Breast epithelium (tissue), 4 donors: ENCODE measurements around the gene PTPRF. TPM values are rescaled to one million over a fixed set of nuclear protein-coding genes. Genes with fewer than 3 reads are reported as not detected.
A peak's percentile ranks its signal among the peaks of the same experiment; 100 is the strongest.
"Not testable (repeated sequence)": the region's sequence is repeated elsewhere in the genome, so short reads cannot be mapped to it uniquely, and the experiment has no call there.

Source experiments
- DNase-seq, 2 donors: peaks; one replicate each; pipeline ENCODE4 v3.0.0-alpha.2; 2019; ENCODE audit warnings: low spot score in 2 of 2
- H3K27ac ChIP-seq, 2 donors: fragments of 200-600 bp; sonication (generic) in 1 of 2; one replicate each; pipeline ENCODE4 v1.5.1; 2016 to 2019; ENCODE audit warnings: mild to moderate bottlenecking in 1 of 2
- H3K27me3 ChIP-seq, 2 donors: fragments of 200-600 bp; sonication (generic) in 1 of 2; one replicate each; pipeline versions ENCODE4 v1.5.1 to v1.6.0; 2017 to 2019; ENCODE audit warnings: control low read depth in 1 of 2, mild to moderate bottlenecking in 1 of 2
- H3K36me3 ChIP-seq: fragments of 200-600 bp; one replicate; pipeline ENCODE4 v1.5.1; 2019
- H3K4me1 ChIP-seq, 2 donors: fragments of 200-600 bp; sonication (generic); one replicate each; pipeline ENCODE4 v1.5.1; 2016 to 2019; ENCODE audit warnings: control low read depth in 1 of 2
- H3K4me3 ChIP-seq, 3 donors: fragments of 200-600 bp; sonication (generic); 1 replicate in 2 of 3; 2 replicates in 1 of 3; pipeline ENCODE4 v1.5.1; 2016 to 2019; ENCODE audit warnings: mild to moderate bottlenecking in 3 of 3, moderate library complexity in 2 of 3
- H3K9me3 ChIP-seq, 2 donors: fragments of 200-600 bp; sonication (generic) in 1 of 2; one replicate each; pipeline ENCODE4 v1.5.1; 2016 to 2019; ENCODE audit warnings: control low read depth in 1 of 2
- POLR2A ChIP-seq: fragments of 450-650 bp; IDR thresholded peaks from one replicate; pipeline ENCODE4 v1.6.1; 2016; ENCODE audit warnings: antibody characterized with exemption, mild to moderate bottlenecking, moderate library complexity
- POLR2AphosphoS5 ChIP-seq, 3 donors: sonication (generic); formaldehyde crosslinking; IDR thresholded peaks; one replicate each; pipeline ENCODE4 v1.6.1; 2017; ENCODE audit warnings: antibody characterized with exemption in 3 of 3
- intact Hi-C: fragments of 100-400 bp; cut with DNase I; formaldehyde crosslinking; loops from one replicate; pipeline ENCODE4 v1.15.1; 2023; ENCODE audit warnings: low total_unique reads
- total RNA-seq, 3 donors: library from RNA; depleted of rRNA; stranded (reverse); fragments of >200 nt; gene quantifications; one replicate each; pipeline ENCODE4 v1.1.0, GENCODE V29; 2016
- TF ChIP-seq, protein P1 (sequence below), 3 donors: fragments of 450-650 bp; IDR thresholded peaks; one replicate each; pipeline ENCODE4 v1.5.1; 2016 to 2017; ENCODE audit warnings: antibody characterized with exemption in 3 of 3, mild to moderate bottlenecking in 3 of 3, moderate library complexity in 3 of 3

The PTPRF gene
- total RNA-seq, 3 donors from 2014 or later: 109 to 149 (median 116) TPM

DNA sequence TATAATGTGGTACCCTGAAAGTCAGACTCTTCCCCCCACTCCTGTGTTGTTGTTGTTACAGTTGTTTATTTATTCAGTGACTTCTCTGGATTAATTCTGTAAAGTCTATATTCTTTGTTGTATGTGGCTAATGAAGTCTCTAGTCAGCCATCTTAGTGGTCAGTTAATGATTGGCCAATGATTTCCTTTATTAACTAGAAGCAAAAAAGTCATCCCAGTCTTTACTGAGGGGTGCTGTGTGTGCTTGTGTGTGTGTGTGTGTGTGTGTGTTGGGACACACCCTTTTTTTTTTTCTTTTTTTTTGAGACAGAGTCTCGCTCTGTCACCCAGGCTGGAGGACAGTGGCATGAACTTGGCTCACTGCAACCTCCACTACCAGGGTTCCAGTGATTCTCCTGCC is 39.6 kb upstream of the PTPRF start:
- TF ChIP-seq, protein P1, sequence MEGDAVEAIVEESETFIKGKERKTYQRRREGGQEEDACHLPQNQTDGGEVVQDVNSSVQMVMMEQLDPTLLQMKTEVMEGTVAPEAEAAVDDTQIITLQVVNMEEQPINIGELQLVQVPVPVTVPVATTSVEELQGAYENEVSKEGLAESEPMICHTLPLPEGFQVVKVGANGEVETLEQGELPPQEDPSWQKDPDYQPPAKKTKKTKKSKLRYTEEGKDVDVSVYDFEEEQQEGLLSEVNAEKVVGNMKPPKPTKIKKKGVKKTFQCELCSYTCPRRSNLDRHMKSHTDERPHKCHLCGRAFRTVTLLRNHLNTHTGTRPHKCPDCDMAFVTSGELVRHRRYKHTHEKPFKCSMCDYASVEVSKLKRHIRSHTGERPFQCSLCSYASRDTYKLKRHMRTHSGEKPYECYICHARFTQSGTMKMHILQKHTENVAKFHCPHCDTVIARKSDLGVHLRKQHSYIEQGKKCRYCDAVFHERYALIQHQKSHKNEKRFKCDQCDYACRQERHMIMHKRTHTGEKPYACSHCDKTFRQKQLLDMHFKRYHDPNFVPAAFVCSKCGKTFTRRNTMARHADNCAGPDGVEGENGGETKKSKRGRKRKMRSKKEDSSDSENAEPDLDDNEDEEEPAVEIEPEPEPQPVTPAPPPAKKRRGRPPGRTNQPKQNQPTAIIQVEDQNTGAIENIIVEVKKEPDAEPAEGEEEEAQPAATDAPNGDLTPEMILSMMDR (IDR thresholded peaks at IDR 0.05): no peak
- TF ChIP-seq POLR2A (no peak), POLR2AphosphoS5 (IDR thresholded peaks at IDR 0.05) (no peak)
- H3K36me3 ChIP-seq: no peaks in the 10 kb centered on the region
- no peaks in the 10 kb centered on the region for H3K27me3 ChIP-seq
- intact Hi-C loops: no loop called here
- H3K27ac ChIP-seq: no peak overlapping the region
- peaks cover 7 to 8% of the 10 kb centered on the region in 2 donors for H3K9me3 ChIP-seq
- H3K4me1 ChIP-seq: no peaks in the 10 kb centered on the region
- no peak for DNase-seq
- H3K4me3 ChIP-seq: no peak overlapping the region

DNA sequence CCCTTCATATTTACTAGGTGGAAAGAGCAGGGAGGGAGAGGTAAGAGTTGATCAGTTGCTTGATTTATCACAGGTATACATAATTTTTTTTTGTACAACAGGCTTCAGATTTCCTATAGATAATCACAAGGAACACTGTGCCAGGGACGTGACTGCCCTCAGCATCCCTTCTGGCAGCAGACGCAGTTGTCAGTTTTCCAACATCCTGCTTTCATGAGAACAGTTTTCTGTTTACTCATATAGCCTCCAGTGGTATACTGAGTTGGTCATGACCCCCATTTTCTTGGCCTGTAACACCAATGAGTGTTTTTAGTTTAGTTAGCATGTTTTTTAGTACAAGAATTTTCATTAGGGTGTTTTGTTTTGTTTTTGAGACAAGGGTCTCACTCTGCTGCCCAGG is 37.9 kb upstream of the PTPRF start:
- Histone ChIP-seq H3K36me3 (no peaks in the 10 kb centered on the region), H3K4me3 (no peak overlapping the region), H3K27ac (no peak overlapping the region), H3K9me3 (peaks cover 7% of the 10 kb centered on the region in 2 donors), H3K27me3 (no peaks in the 10 kb centered on the region), H3K4me1 (no peaks in the 10 kb centered on the region)
- TF ChIP-seq POLR2A (no peak), POLR2AphosphoS5 (IDR thresholded peaks at IDR 0.05) (no peak)
- TF ChIP-seq, protein P1 (IDR thresholded peaks at IDR 0.05): no peak
- no peak for DNase-seq
- intact Hi-C loops: no loop called here

DNA sequence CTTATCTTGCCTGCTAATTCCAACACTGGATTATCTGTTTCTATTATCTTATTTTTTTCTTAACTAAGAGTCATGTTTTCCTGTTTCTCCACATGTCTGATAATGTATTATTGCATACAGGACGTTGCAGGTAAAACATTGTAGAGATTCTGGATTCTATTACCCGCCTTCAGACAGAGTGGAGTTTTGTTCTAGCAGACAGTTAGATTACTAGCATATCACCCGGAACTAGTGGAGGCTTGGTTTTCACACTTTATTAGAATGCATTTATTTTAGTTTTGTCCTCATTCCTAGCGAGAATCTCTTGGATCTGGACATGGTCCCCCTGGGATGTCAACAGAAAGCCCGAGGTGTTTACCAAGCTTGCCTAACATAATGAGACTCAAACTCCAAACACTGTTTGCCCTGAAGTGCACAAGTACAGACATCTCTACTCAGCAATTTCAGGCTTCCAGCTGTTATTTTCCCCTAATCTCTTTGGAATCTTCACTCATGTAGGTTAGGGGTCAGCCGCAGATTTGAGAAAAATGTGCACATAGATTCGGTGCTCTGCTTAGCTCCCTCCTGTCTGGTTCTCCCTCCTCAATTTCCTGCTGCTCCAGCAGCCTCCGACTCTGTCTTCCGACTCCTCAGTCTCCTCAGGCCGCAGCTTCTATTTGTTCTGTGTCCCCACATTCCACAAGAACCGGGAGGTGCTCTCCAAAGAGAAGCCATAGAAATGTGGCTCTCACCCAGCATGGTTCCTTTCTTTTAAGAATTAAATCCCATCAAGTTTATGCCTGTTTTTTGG is 36.8 kb upstream of the PTPRF start:
- no peaks in the 10 kb centered on the region for H3K27me3 ChIP-seq
- intact Hi-C loops: no loop called here
- peak overlapping the region in 1 of 2 donors; percentile 2 for H3K27ac ChIP-seq
- TF ChIP-seq, protein P1 (IDR thresholded peaks at IDR 0.05): no peak
- TF ChIP-seq POLR2A: no peak
- no peak for TF ChIP-seq POLR2AphosphoS5 (IDR thresholded peaks at IDR 0.05)
- H3K9me3 ChIP-seq: peaks cover 0 to 7% of the 10 kb centered on the region in 2 donors
- no peaks in the 10 kb centered on the region for H3K36me3 ChIP-seq
- no peak for DNase-seq
- no peak overlapping the region for H3K4me3 ChIP-seq
- no peaks in the 10 kb centered on the region for H3K4me1 ChIP-seq

DNA sequence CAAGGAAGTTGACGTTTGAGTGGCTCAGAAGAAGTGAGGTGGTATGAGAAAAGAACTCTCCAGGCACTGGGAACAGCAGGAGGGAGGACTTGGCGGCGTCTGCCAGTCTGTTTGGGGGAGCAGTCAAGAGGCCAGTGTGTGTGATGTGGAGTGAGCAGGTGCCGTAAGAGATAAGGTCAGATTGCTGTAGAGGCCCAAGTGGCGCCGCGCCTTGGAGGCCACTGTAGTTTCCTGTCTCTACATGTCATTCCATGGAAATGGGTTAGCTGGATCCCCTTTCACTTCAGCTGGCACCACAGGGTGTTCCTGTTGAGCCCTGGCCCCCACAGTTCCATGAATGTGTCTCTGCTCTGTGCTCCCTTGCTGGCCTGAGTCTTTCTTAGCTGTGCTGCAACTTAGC is 35.5 kb upstream of the PTPRF start:
- Histone ChIP-seq H3K27ac (no peak overlapping the region), H3K4me3 (no peak overlapping the region), H3K36me3 (no peaks in the 10 kb centered on the region), H3K4me1 (no peaks in the 10 kb centered on the region), H3K9me3 (peaks cover 0 to 6% of the 10 kb centered on the region in 2 donors), H3K27me3 (no peaks in the 10 kb centered on the region)
- DNase-seq: no peak
- TF ChIP-seq POLR2AphosphoS5 (IDR thresholded peaks at IDR 0.05) (no peak), POLR2A (no peak)
- TF ChIP-seq, protein P1 (IDR thresholded peaks at IDR 0.05): no peak
- intact Hi-C loops: no loop called here

DNA sequence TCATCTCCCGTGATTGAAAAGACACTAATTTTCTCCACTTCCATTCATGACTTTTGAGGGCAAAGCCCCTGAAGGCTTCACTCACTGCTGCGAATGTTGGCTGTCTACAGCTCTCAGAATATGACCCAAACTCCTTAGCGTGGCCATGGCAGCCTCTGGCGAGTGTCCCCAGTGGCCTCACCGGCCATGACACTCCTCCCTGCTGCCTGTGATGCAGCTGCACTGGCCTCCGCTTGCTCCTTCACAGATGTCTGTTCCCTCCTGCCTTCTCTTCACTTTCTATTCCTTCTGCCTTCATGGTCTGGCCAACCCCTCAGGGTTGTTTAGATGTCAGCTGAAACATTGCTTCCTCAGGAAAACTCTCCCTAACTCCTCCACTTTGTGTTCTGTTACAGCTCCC is 30.8 kb upstream of the PTPRF start:
- no peaks in the 10 kb centered on the region for H3K36me3 ChIP-seq
- H3K4me1 ChIP-seq: no peaks in the 10 kb centered on the region
- no peaks in the 10 kb centered on the region for H3K27me3 ChIP-seq
- no peak overlapping the region for H3K4me3 ChIP-seq
- no peaks in the 10 kb centered on the region for H3K9me3 ChIP-seq
- intact Hi-C loops: no loop called here
- DNase-seq: no peak
- no peak for TF ChIP-seq POLR2A
- no peak for TF ChIP-seq POLR2AphosphoS5 (IDR thresholded peaks at IDR 0.05)
- TF ChIP-seq, protein P1 (IDR thresholded peaks at IDR 0.05): no peak
- H3K27ac ChIP-seq: no peak overlapping the region

DNA sequence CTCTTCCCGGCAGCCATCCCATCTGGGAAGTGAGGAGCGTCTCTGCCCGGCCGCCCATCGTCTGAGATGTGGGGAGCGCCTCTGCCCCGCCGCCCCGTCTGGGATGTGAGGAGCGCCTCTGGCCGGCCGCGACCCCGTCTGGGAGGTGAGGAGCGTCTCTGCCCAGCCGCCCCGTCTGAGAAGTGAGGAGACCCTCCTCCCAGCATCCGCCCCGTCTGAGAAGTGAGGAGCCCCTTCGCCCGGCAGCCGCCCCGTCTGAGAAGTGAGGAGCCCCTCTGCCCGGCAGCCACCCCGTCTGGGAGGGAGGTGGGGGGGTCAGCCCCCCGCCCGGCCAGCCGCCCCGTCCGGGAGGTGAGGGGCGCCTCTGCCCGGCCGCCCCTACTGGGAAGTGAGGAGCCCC is 28.9 kb upstream of the PTPRF start:
- DNase-seq, H3K4me1 ChIP-seq, H3K36me3 ChIP-seq, intact Hi-C loops, H3K27ac ChIP-seq, H3K9me3 ChIP-seq, H3K27me3 ChIP-seq, H3K4me3 ChIP-seq: not testable (repeated sequence)
